Panc1 (cell line): ENCODE results near the gene IGF1R. TPM values are rescaled to one million over a fixed set of nuclear protein-coding genes. Genes with fewer than 3 reads are reported as not detected.

Experiments used
- ATAC-seq: fragments of 200-7000 bp; cut with Tn5 transposase; 2 replicates; pipeline ENCODE4 v1.9.1; 2020; ENCODE audit warnings: mild to moderate bottlenecking, moderate library complexity
- BruUV-seq: library from RNA; stranded (reverse); fragments of 400-500 nt; replicated peaks from 2 replicates; lab custom pipeline; 2021; lab: Mats Ljungman, UMichigan
- CTCF ChIA-PET: fragments of 300-600 bp; sonication (Branson Sonifier 250); formaldehyde crosslinking; loops from one replicate; lab custom pipeline; 2022; ENCODE audit warnings: antibody characterized with exemption; lab: Charles Lee
- POLR2A ChIA-PET: fragments of 300-600 bp; sonication (Branson Sonifier 250); formaldehyde crosslinking; loops from one replicate; lab custom pipeline; 2022; ENCODE audit warnings: antibody characterized with exemption; lab: Charles Lee
- DNase-seq: peaks from one replicate; pipeline ENCODE4 v3.0.0-alpha.2; 2010; ENCODE audit warnings: low read depth, low spot score
- H3K27ac ChIP-seq: 2 replicates; pipeline ENCODE4 v1.5.1; 2011; ENCODE audit warnings: mild to moderate bottlenecking, low read length, inconsistent platforms
- H3K27me3 ChIP-seq: fragments of 200-500 bp; sonication (Bioruptor generic); 2 replicates; pipeline ENCODE4 v1.6.0; 2014; ENCODE audit warnings: low read length, inconsistent platforms; ENCODE audit not compliant: control insufficient read depth, insufficient read depth
- H3K36me3 ChIP-seq: fragments of 200-500 bp; sonication (Bioruptor generic); 2 replicates; pipeline ENCODE4 v1.5.1; 2014; ENCODE audit warnings: inconsistent platforms, mild to moderate bottlenecking, low read length, moderate library complexity; ENCODE audit not compliant: control insufficient read depth, insufficient read depth
- H3K4me1 ChIP-seq: 2 replicates; pipeline ENCODE4 v1.5.1; 2011; ENCODE audit warnings: inconsistent platforms, mild to moderate bottlenecking, low read length, moderate library complexity; ENCODE audit not compliant: control insufficient read depth, insufficient read depth
- H3K4me3 ChIP-seq, 2 experiments: 2 replicates each; pipeline ENCODE4 v1.5.1; 2011 to 2012; ENCODE audit warnings: low read depth in 2 of 2, low read length in 2 of 2, mild to moderate bottlenecking in 2 of 2, inconsistent platforms in 1 of 2, moderate library complexity in 1 of 2
- H3K9me3 ChIP-seq: fragments of 200-500 bp; sonication (Bioruptor generic); 2 replicates; pipeline ENCODE4 v1.5.1; 2014; ENCODE audit warnings: low read depth, mild to moderate bottlenecking, inconsistent platforms, low read length, moderate library complexity; ENCODE audit not compliant: control insufficient read depth, insufficient read depth
- CTCF ChIP-seq: fragments of 450-650 bp; IDR thresholded peaks from 2 replicates; pipeline ENCODE4 v1.5.1; 2017; ENCODE audit warnings: mild to moderate bottlenecking
- POLR2AphosphoS5 ChIP-seq: IDR thresholded peaks from 2 replicates; pipeline ENCODE4 v1.6.1; 2012; ENCODE audit warnings: mild to moderate bottlenecking, low read depth, low read length, moderate library complexity
- REST ChIP-seq, 2 experiments: IDR thresholded peaks; 2 replicates each; pipeline ENCODE4 v1.6.1; 2011 to 2012; ENCODE audit warnings: low read depth in 2 of 2, control low read depth in 1 of 2, low read length in 1 of 2, mild to moderate bottlenecking in 1 of 2, moderate library complexity in 1 of 2; ENCODE audit not compliant: insufficient read depth in 1 of 2
- SIN3A ChIP-seq: IDR thresholded peaks from 2 replicates; pipeline ENCODE4 v1.6.1; 2012; ENCODE audit warnings: low read depth, mild to moderate bottlenecking, low read length, moderate library complexity, borderline replicate concordance; ENCODE audit not compliant: insufficient read depth
- TCF7L2 ChIP-seq: IDR thresholded peaks from 2 replicates; pipeline ENCODE4 v1.6.1; 2011; ENCODE audit warnings: mild to moderate bottlenecking, low read depth, low read length, inconsistent platforms
- in situ Hi-C: cut with HindIII; loops from 2 replicates; pipeline ENCODE4 v1.10.0; 2016; ENCODE audit warnings: low sequenced_read_pairs, low pct_unique_long_range_greater_than_20kb
- intact Hi-C: fragments of 100-400 bp; cut with micrococcal nuclease; formaldehyde crosslinking; loops from one replicate; pipeline ENCODE4 v1.10.0; 2022; ENCODE audit not compliant: unreplicated experiment
- total RNA-seq: library from RNA; stranded (reverse); gene quantifications from one replicate; pipeline ENCODE4 v1.2.1, GENCODE V29; 2021; ENCODE audit not compliant: unreplicated experiment

The IGF1R gene
- total RNA-seq, 1 experiment from 2014 or later: 77.1 TPM

GRCh38 chr15:98957655-98958054, 309.3 kb downstream of the IGF1R start:
- Histone ChIP-seq H3K36me3 (peaks cover 3% of the 10 kb centered on the region), H3K4me1 (no peaks in the 10 kb centered on the region), H3K9me3 (peaks cover 18% of the 10 kb centered on the region), H3K27me3 (no peaks in the 10 kb centered on the region), H3K27ac (no peak overlapping the region), H3K4me3 (no peak overlapping the region)
- TF ChIP-seq SIN3A (no peak), REST (IDR thresholded peaks at IDR 0.05; ENCODE audit: insufficient read depth in 1 of 2, low read depth in 2 of 2, low read length in 1 of 2) (no peak), CTCF (no peak), TCF7L2 (no peak), POLR2AphosphoS5 (no peak)
- POLR2A ChIA-PET: no interaction called here
- CTCF ChIA-PET: no interaction called here
- BruUV-seq: no TSS peak
- no peak for DNase-seq
- intact Hi-C loops: no loop called here
- in situ Hi-C loops: no loop called here
- no peak for ATAC-seq

- H3K36me3 ChIP-seq: peaks cover 3% of the 10 kb centered on the region
Observed at GRCh38 chr15:98958076-98958475, 309.7 kb downstream of the IGF1R start.

More at GRCh38 chr15:98958076-98958475, 309.7 kb downstream of the IGF1R start:
- ATAC-seq: no peak
- POLR2A ChIA-PET: no interaction called here
- TF ChIP-seq TCF7L2 (no peak), SIN3A (no peak), POLR2AphosphoS5 (no peak), CTCF (no peak), REST (IDR thresholded peaks at IDR 0.05; ENCODE audit: insufficient read depth in 1 of 2, low read depth in 2 of 2, low read length in 1 of 2) (no peak)
- intact Hi-C loops (no loop called here), in situ Hi-C loops (no loop called here)
- Histone ChIP-seq H3K27me3 (no peaks in the 10 kb centered on the region), H3K4me1 (no peaks in the 10 kb centered on the region), H3K27ac (no peak overlapping the region), H3K4me3 (no peak overlapping the region), H3K9me3 (peaks cover 18% of the 10 kb centered on the region)
- CTCF ChIA-PET: no interaction called here
- DNase-seq: no peak
- no TSS peak for BruUV-seq
